Large intestine (tissue), 3 donors: ENCODE measurements around the gene KIF13A. TPM values are rescaled to one million over a fixed set of nuclear protein-coding genes. Genes with fewer than 3 reads are reported as not detected.
"Not testable (repeated sequence)": the region's sequence is repeated elsewhere in the genome, so short reads cannot be mapped to it uniquely, and the experiment has no call there.

Experiments used
- DNase-seq, 2 donors: peaks; one replicate each; pipeline versions ENCODE4 v3.0.0 to v3.0.0-alpha.2; 2013
- H3K27ac ChIP-seq: one replicate; pipeline ENCODE4 v1.5.1; 2013; ENCODE audit warnings: low read length
- H3K27me3 ChIP-seq: 2 replicates; pipeline ENCODE4 v1.6.1; 2013; ENCODE audit warnings: low read length; ENCODE audit not compliant: control insufficient read depth, insufficient read depth
- H3K36me3 ChIP-seq: 2 replicates; pipeline ENCODE4 v1.6.1; 2013; ENCODE audit warnings: low read length; ENCODE audit not compliant: control insufficient read depth, insufficient read depth
- H3K4me1 ChIP-seq: one replicate; pipeline ENCODE4 v1.6.1; 2013; ENCODE audit warnings: low read length; ENCODE audit not compliant: control insufficient read depth, insufficient read depth
- H3K4me3 ChIP-seq: one replicate; pipeline ENCODE4 v1.5.1; 2013; ENCODE audit warnings: low read length
- H3K9me3 ChIP-seq: one replicate; pipeline ENCODE4 v1.6.1; 2013; ENCODE audit warnings: mild to moderate bottlenecking, low read depth, low read length, moderate library complexity; ENCODE audit not compliant: control insufficient read depth
- WGBS: methylation state at CpG from one replicate; pipeline ENCODE4 v1.1.5; 2013; ENCODE audit warnings: low lambda C conversion rate; ENCODE audit not compliant: insufficient coverage; 5-methylcytosine and 5-hydroxymethylcytosine counted together
- polyA plus RNA-seq: library from polyadenylated mRNA; unstranded; fragments of 120-200 nt; gene quantifications from one replicate; pipeline ENCODE4 v1.2.1, GENCODE V29; 2013

Gene KIF13A
- polyA plus RNA-seq, 1 donor = 34.4 TPM

- no peaks in the 10 kb centered on the region for H3K36me3 ChIP-seq
- peaks cover 4% of the 10 kb centered on the region for H3K9me3 ChIP-seq
- H3K4me3 ChIP-seq = no peak overlapping the region
- no peak for DNase-seq
- no CpG with 5 or more reads among the region's 6 CpGs for WGBS
- H3K4me1 ChIP-seq = no peaks in the 10 kb centered on the region
- H3K27me3 ChIP-seq = no peaks in the 10 kb centered on the region
- H3K27ac ChIP-seq = no peak overlapping the region
Observed at GRCh38 chr6:17904491-17905120, 82.8 kb downstream of the KIF13A start.

GRCh38 chr6:17902974-17903373 lies 84.5 kb downstream of the KIF13A start:
- H3K27ac ChIP-seq = no peak overlapping the region
- no peak for DNase-seq
- WGBS = 80% methylated on average over 1 of the region's 1 CpG
- H3K36me3 ChIP-seq = no peaks in the 10 kb centered on the region
- H3K9me3 ChIP-seq = peaks cover 4% of the 10 kb centered on the region
- H3K27me3 ChIP-seq = no peaks in the 10 kb centered on the region
- no peaks in the 10 kb centered on the region for H3K4me1 ChIP-seq
- no peak overlapping the region for H3K4me3 ChIP-seq

GRCh38 chr6:17901493-17901892 lies 85.9 kb downstream of the KIF13A start:
- Histone ChIP-seq H3K4me3 (no peak overlapping the region), H3K27me3 (no peaks in the 10 kb centered on the region), H3K27ac (no peak overlapping the region), H3K4me1 (no peaks in the 10 kb centered on the region), H3K36me3 (peaks cover 9% of the 10 kb centered on the region), H3K9me3 (peaks cover 4% of the 10 kb centered on the region)
- DNase-seq = no peak

GRCh38 chr6:17900011-17900410 lies 87.4 kb downstream of the KIF13A start:
- Histone ChIP-seq H3K27me3 (no peaks in the 10 kb centered on the region), H3K4me1 (no peaks in the 10 kb centered on the region), H3K27ac (no peak overlapping the region), H3K4me3 (no peak overlapping the region), H3K9me3 (peaks cover 14% of the 10 kb centered on the region), H3K36me3 (peaks cover 20% of the 10 kb centered on the region)
- WGBS = 100% methylated on average over 1 of the region's 2 CpGs
- no peak for DNase-seq

GRCh38 chr6:17899491-17899890 lies 87.9 kb downstream of the KIF13A start:
- H3K27ac ChIP-seq = no peak overlapping the region
- no peaks in the 10 kb centered on the region for H3K27me3 ChIP-seq
- H3K36me3 ChIP-seq = peaks cover 22% of the 10 kb centered on the region
- WGBS = no CpG with 5 or more reads among the region's 4 CpGs
- DNase-seq = no peak
- no peak overlapping the region for H3K4me3 ChIP-seq
- H3K9me3 ChIP-seq = peaks cover 19% of the 10 kb centered on the region
- H3K4me1 ChIP-seq = no peaks in the 10 kb centered on the region

GRCh38 chr6:17897681-17898080 lies 89.8 kb downstream of the KIF13A start:
- H3K4me1 ChIP-seq = no peaks in the 10 kb centered on the region
- no peak for DNase-seq
- H3K27ac ChIP-seq = no peak overlapping the region
- peaks cover 19% of the 10 kb centered on the region for H3K9me3 ChIP-seq
- WGBS = no CpG with 5 or more reads among the region's 1 CpG
- H3K4me3 ChIP-seq = no peak overlapping the region
- H3K27me3 ChIP-seq = no peaks in the 10 kb centered on the region
- peaks cover 25% of the 10 kb centered on the region for H3K36me3 ChIP-seq

- H3K27ac ChIP-seq = no peak overlapping the region
- H3K9me3 ChIP-seq = peaks cover 15% of the 10 kb centered on the region
- H3K4me3 ChIP-seq = no peak overlapping the region
- DNase-seq = no peak
- no peaks in the 10 kb centered on the region for H3K27me3 ChIP-seq
- peaks cover 36% of the 10 kb centered on the region for H3K36me3 ChIP-seq
- WGBS = 100% methylated on average over 1 of the region's 1 CpG
- no peaks in the 10 kb centered on the region for H3K4me1 ChIP-seq
Observed at GRCh38 chr6:17894905-17895304, 92.5 kb downstream of the KIF13A start.

- peaks cover 36% of the 10 kb centered on the region for H3K36me3 ChIP-seq
- 100% methylated on average over 3 of the region's 6 CpGs for WGBS
- DNase-seq = no peak
- no peak overlapping the region for H3K4me3 ChIP-seq
- H3K27me3 ChIP-seq = no peaks in the 10 kb centered on the region
- no peak overlapping the region for H3K27ac ChIP-seq
- H3K9me3 ChIP-seq = peaks cover 15% of the 10 kb centered on the region
- no peaks in the 10 kb centered on the region for H3K4me1 ChIP-seq
Observed at GRCh38 chr6:17894191-17894590, 93.2 kb downstream of the KIF13A start.

GRCh38 chr6:17892097-17892686 lies 95.2 kb downstream of the KIF13A start:
- no peak overlapping the region for H3K4me3 ChIP-seq
- H3K4me1 ChIP-seq = no peaks in the 10 kb centered on the region
- H3K27ac ChIP-seq = no peak overlapping the region
- peaks cover 31% of the 10 kb centered on the region for H3K36me3 ChIP-seq
- no peaks in the 10 kb centered on the region for H3K27me3 ChIP-seq
- H3K9me3 ChIP-seq = peaks cover 15% of the 10 kb centered on the region
- 100% methylated on average over 3 of the region's 3 CpGs for WGBS
- no peak for DNase-seq

GRCh38 chr6:17890309-17890708 lies 97.1 kb downstream of the KIF13A start:
- H3K27me3 ChIP-seq = no peaks in the 10 kb centered on the region
- no peak overlapping the region for H3K27ac ChIP-seq
- no CpG with 5 or more reads among the region's 1 CpG for WGBS
- H3K4me1 ChIP-seq = no peaks in the 10 kb centered on the region
- H3K4me3 ChIP-seq = no peak overlapping the region
- H3K36me3 ChIP-seq = peaks cover 18% of the 10 kb centered on the region
- no peak for DNase-seq
- H3K9me3 ChIP-seq = peaks cover 8% of the 10 kb centered on the region

- no CpG with 5 or more reads among the region's 9 CpGs for WGBS
- not testable (repeated sequence) for H3K4me1 ChIP-seq, H3K9me3 ChIP-seq, H3K4me3 ChIP-seq, H3K27me3 ChIP-seq, H3K27ac ChIP-seq, DNase-seq
- H3K36me3 ChIP-seq = peaks cover 15% of the 10 kb centered on the region
Observed at GRCh38 chr6:17889777-17890176, 97.7 kb downstream of the KIF13A start.
